ENCODE results near the gene B9D1.

DNA sequence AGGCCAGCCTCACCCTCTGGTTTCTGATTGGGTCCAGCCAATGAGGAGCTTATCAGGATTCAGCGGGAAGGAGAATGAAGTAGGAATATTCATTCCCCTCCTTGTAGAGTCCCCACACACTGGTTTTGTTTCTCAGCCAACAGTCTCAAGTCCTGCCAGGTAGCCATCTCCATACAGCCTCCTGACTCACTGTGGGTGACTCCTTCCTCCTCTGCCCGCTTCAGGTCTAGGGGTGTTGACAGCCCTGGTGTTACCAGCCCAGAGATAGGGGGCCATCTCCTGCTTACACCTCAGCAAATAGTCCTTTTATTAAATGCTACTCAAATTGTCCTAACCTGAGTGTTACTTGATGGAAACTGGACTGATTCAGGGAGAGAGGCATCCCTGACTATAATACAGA, 28.4 kb upstream of the B9D1 start:
- TF ChIP-seq, protein P1, sequence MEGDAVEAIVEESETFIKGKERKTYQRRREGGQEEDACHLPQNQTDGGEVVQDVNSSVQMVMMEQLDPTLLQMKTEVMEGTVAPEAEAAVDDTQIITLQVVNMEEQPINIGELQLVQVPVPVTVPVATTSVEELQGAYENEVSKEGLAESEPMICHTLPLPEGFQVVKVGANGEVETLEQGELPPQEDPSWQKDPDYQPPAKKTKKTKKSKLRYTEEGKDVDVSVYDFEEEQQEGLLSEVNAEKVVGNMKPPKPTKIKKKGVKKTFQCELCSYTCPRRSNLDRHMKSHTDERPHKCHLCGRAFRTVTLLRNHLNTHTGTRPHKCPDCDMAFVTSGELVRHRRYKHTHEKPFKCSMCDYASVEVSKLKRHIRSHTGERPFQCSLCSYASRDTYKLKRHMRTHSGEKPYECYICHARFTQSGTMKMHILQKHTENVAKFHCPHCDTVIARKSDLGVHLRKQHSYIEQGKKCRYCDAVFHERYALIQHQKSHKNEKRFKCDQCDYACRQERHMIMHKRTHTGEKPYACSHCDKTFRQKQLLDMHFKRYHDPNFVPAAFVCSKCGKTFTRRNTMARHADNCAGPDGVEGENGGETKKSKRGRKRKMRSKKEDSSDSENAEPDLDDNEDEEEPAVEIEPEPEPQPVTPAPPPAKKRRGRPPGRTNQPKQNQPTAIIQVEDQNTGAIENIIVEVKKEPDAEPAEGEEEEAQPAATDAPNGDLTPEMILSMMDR (conservative IDR thresholded peaks at IDR 0.05; ENCODE audit: low read depth, low read length) = no peak
- no peak for TF ChIP-seq EZH2 (IDR thresholded peaks at IDR 0.05; ENCODE audit: low read length, unreplicated experiment)

All from PC-3 (cell line).